HG02759 (cell line): ENCODE data around the gene UBE2L3.
A peak's percentile ranks its signal among the peaks of the same experiment; 100 is the strongest.
"Not testable (repeated sequence)": the region's sequence is repeated elsewhere in the genome, so short reads cannot be mapped to it uniquely, and the experiment has no call there.

ENCODE experiments used
- ATAC-seq: cut with Tn5 transposase; IDR thresholded peaks from one replicate; pipeline ENCODE4 v1.9.1; 2021; ENCODE audit warnings: mild to moderate bottlenecking, moderate library complexity; ENCODE audit not compliant: unreplicated experiment

Gene UBE2L3

GRCh38 chr22:21641789-21642583 is 74.5 kb downstream of the UBE2L3 start, which contains the start of gene SDF2L1:
SDF2L1 (plus strand) TSS chr22:21642302; CDS start chr22:21642337, 35 bp downstream.
- ATAC-seq, result peak; percentile 97

DNA sequence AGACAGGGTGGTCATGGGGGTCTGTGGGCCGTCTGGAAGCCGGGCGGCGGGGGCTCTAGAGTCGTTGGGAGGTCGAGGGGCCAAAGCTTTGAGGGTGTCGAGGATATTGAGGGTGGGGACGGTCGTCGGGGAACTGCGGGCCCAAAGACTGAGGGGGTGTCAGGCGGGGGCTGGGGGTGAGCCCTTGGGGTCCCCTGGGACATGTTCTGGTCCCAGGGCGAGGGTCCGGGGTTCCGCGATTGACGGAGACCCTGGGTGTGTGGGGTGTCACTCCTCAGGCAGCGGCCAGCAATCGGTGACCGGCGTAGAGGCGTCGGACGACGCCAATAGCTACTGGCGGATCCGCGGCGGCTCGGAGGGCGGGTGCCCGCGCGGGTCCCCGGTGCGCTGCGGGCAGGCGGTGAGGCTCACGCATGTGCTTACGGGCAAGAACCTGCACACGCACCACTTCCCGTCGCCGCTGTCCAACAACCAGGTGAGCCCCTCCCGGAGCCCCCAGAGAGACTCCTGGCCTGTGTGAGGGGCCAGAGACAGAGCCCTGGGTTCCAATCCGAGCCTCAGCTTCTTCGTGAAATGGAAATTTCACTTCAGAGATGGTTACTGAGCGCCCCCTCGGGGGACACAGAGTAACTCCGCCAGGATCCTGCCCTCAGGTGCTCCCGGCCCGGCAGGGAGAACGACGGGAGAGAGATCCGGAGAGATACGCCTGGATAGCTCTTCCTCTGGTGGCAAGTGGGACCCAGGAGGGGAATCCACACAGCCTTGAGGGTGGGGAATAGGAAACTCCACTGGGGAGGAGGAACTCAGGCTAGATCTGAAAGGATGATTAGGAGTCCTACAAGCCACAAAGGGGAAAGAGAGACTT is 75.3 kb downstream of the UBE2L3 start:
- ATAC-seq, result no peak

GRCh38 chr22:21643533-21644357 is 76.2 kb downstream of the UBE2L3 start:
- ATAC-seq, result no peak

- not testable (repeated sequence) for ATAC-seq
Observed at GRCh38 chr22:21645513-21645912, 78.0 kb downstream of the UBE2L3 start.

GRCh38 chr22:21646608-21647590 is 79.4 kb downstream of the UBE2L3 start:
- no peak for ATAC-seq

DNA sequence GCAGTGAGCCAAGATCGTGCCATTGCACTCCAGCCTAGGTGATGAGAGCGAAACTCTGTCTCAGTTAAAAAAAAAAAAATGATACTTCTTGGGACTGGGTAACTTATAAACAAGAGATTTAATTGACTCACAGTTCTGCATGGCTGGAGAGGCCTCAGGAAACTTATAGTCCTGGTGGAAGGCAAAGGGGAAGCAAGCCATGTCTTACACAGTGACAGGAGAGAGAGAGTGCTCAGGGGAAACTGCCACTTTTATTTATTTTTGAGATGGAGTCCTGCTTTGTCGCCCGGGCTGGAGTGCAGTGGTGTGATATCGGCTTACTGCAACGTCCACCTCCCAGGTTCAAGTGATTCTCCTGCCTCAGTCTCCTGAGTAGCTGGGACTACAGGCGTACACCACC is 82.8 kb downstream of the UBE2L3 start:
- no peak for ATAC-seq

GRCh38 chr22:21650823-21651520 is 83.5 kb downstream of the UBE2L3 start:
- no peak for ATAC-seq

DNA sequence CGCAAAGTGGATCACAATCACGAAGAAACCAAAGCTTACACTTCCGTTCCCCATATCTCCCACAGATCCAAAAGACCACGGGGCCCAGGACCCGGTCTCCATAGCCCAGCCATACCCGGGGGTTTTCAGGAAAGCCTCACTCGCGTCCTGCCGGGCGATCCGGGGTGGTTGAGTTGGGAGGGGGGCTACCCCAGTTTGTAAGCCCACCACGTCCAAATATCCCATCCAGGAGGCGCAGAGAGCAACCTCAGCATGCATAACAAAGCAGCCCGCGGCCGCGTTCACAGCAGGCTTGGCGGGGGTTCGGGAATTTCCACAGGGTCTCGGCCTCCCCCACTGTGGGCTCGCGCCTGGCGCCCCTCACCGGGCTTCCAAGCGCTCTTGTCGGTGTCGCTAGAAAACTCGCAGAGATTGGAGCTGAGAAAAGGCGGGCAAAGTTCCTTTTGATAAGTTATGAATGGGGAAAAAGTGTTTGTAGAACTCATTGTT is 84.1 kb downstream of the UBE2L3 start:
- ATAC-seq, result peak; percentile 4

DNA sequence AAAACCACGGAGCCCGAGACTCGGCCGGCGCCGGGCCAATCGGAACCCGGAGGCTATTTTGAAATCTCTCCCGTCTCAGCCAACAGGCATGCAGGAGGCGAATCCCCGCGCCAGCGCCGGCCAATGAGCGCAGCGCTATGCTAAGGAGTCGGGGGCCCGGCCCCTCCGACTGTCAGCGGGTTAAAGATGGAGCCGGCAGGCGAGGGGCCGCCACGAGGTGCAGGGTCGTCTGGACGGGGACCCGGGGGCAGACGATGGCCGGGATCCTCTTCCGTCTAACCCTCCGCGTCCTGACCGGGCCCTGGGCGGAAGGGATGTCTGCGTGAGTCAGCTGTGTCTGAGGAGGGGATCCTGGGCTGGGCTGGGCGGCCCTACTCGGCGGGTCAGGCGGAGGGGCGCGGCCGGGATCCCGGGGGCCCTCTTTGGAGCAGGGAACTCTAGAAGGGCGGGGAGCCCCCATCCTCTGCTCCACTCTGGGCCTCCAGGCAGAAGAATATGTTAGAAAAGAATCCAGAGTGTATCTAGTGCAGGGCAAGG is 84.6 kb downstream of the UBE2L3 start:
- peak; percentile 90 for ATAC-seq

GRCh38 chr22:21652547-21653545 is 85.3 kb downstream of the UBE2L3 start:
- ATAC-seq, result no peak

DNA sequence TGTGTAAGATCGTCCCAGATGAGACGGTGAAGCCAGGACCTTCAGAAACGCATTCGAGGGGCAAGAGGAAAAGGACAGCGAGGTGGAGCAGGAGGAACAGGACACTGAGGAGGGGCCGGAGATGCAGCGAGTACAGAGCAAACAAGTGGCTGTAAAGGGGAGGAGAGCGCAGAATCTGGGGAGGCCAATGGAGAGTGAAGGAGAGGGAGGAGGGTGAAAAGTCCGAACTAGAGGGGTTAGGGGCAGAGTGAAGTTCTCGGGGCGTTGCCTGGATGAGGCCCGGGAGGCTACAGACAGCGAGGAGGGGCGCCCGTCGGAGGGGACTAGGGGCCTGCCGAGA is 89.5 kb downstream of the UBE2L3 start:
- ATAC-seq, result no peak

DNA sequence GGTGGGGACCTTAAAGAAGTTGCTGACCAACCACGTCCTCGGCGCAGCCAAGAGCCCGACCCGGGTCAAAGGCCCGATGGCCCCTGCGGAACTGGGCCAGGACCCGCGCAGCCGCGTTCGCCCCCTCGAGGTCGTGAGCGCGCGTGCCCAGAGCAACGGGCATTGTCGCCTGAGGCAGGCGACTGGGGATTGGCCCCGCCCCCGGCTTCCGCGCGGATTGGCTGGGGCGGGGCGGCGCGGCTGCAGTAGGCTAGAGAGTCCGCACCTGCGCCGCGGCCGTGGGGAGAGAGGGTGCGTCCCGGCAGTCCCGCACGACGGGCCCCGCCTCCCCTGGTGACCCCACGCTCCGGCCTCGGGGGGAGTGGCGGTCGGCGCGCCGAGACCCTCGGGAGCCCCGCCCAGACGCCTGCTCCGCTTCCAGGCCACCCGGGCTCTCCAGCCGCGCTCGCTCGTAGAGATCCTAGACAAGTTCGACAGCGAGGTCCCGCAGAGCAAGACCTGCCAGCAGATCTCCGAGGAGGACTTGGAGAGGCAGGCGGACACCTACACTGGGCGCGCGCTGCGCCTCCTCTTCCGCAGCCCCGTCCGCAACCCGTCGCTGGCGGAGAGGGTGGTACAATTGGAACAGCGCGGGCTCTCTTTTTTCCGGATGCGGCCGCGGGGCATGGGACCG is 90.0 kb downstream of the UBE2L3 start:
- ATAC-seq, result peak; percentile 87

DNA sequence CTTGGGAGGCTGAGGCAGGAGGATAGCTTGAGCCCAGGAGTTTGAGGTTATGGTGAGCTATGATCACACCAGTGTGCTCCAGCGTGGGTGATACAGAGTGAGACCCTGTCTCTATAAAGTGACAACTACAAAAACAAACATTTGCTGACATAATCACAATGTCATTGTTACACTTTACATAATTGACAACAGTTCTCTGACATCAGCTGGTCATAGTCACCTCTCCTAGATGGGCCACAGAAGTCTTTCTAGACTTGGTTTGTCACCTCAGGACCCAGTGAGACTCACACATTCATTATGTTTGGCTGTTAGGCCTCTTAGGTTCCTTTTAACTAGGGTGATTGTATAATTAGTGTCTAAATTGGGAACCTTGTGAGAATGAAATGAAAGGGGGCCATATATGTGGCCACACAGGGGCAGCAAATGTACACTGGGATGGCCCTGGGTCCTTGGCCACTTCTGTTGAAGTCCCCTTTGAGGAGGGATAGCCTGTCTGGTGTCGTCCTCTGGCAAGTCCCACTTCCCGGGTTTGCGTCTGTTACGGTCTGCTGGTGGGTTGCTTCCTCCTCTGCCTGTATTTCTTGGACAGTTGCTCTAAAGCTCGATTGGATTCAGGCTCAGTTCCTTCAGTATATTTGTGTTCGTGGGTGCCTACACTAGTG is 92.5 kb downstream of the UBE2L3 start:
- no peak for ATAC-seq

- ATAC-seq, result no peak
Observed at GRCh38 chr22:21660904-21661303, 93.4 kb downstream of the UBE2L3 start.

GRCh38 chr22:21661991-21662390 is 94.5 kb downstream of the UBE2L3 start:
- ATAC-seq, result no peak

DNA sequence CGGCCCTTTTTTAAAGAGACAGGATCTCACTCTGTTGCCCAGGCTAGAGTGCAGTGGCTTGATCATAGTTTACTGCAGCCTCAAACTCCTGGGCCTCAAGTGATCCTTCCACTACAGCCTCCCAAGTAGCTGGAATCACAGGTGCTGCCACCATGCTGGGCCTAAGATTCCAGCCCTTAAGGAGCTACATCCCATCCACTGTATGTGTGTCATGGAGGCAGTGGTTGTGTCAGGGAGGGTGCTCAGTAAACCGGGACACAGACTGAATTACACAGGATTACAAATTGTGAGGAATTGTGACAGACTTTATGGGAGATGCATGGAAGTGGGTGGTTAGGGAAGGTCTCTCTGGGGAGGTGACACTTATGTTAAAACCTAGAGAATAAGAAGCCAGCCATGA is 96.2 kb downstream of the UBE2L3 start:
- no peak for ATAC-seq
